Islet of Langerhans (tissue), 1 donor: Measurements from ENCODE around the gene LHX3.

Experiments used
- FAIRE-seq: peaks from one replicate; lab custom pipeline; 2011; peaks lifted over from hg19 to GRCh38; lab: Jason Lieb, UNC

Gene LHX3

GRCh38 chr9:136226680-136227407 lies 21.9 kb upstream of the LHX3 start:
- no peak for FAIRE-seq

DNA sequence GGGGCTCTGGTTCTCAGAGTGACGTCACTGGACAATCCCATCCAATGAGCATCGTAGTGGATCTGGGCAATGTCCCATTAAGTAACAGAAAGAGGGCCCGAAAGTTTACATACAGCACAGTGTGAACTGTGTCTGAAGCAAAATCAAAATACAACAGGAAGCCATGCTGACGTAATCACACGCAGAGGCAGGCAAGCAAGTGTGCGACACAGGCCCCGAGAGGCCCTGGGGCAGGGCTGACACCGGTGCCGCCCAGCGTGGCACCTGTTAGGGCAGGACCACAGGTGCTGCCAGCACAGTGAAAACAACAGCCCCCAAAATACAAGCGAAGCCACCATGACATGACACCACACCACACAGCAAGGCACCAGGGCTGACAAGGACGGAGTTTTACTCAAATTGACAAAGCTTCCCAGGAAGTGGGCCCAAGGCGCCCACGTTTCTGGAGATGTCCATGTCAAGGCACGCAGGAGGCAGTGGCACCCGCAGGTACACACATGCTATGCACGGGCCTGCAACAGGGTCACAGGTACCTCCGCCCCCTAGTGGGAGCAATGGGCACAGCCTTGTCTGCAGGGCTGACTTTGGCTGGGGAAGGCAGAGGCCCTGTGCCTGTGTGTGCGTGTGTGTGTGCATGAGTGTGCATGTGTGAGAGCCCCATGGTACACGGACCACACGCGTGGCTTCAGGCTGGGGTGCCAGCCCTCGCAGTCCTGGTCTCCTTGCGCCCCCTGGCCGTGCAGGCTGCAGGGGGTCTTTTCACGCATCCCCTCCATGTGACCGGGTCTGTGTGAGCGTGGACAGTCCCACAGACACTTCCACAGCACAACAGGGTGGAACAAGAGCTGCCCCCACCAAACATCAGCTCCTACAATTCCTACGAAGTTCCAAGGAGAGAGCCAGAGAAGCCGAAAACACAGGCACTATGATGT lies 21.1 kb upstream of the LHX3 start:
- FAIRE-seq, result no peak

GRCh38 chr9:136225366-136225747 lies 20.4 kb upstream of the LHX3 start:
- FAIRE-seq, result no peak

DNA sequence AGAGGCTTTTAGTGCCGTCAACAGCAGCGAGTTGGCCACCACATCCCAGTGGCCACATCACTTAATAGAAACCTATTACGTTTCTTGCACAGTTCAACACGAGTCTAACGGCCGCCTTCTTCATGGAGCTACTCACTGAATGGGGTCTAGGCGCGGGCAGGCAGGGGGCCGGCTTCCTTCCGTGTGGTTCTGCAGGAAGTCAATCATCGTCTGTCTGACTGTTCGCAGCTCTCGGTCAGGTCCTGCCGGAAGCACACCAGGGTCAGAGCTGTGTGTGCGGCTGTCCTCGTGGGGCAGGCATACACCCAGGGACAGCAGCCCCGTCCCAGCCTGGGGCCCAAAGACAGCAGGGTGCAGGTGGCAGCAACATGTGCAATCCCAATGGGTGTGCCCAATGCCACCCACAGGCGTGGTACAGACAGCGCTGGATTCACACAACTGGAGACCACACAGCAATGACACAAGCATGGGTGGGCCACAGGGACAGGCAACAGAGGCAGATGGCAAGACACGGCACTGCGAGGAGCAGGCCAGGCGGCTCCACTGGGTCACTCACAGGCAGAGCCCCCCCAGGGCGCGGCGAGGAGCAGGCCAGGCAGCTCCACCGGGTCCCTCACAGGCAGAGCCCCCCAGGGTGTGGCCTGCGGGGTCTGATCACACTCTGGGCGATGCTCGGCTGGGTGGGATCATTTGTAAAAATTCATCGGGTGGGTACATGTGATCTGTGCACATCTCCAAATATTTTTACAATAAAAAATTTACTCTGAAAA lies 19.1 kb upstream of the LHX3 start:
- FAIRE-seq, result no peak

DNA sequence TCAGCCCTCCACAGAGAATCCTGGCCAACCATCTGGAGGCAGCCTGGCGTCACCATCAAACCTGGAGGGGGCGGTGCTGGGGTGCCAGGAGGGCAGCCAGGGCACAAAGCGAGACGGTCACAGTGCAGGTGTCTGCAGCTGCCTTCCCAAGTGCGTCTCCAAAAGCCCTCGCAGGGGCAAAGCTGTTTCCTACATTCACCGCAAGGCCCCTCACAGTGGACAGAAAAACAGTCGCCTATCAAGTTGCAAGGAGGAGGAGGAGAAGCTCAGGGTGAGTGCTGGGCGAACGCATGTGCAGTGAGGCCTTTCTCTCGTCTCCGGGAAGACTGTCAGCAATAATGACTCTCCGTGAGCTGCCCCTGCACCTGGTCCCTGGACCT lies 18.0 kb upstream of the LHX3 start:
- no peak for FAIRE-seq

DNA sequence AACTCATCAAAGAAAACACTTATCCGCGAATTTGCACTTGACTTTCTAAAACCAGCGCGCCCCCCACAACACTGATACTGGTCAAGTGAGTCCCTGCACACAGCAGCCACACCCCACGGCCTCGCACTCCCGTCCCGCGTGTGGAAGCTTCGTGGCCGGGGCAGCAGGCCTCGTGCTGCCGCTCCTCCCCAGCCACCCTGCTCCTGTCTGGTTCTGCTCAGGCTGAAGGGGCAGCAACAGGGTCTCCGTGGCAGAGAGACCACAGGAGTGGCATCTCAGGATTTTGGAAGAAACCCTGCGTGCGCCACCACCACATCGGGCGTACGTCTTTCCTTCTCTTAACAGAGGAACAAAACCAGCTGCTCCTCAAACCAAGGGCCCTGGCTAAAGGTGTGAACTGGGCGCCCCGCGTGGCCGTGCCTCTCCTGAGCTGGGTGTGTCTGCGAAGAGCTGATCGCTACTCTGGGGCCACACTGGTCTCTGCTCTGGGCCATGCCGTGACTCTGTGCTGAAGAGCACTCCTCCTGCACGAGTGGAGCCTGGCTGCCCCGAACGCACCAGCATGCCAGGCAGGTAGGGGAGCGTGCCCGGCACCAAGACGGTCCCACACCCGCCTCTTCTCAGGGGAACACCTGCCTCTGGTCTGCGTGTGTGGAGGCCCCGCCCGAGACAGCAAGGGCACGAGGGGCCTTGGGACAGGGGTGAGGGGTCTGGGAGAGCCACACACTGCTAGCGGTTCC lies 17.4 kb upstream of the LHX3 start:
- FAIRE-seq, result no peak

- FAIRE-seq, result no peak
Observed at GRCh38 chr9:136220017-136220729, 15.2 kb upstream of the LHX3 start.

DNA sequence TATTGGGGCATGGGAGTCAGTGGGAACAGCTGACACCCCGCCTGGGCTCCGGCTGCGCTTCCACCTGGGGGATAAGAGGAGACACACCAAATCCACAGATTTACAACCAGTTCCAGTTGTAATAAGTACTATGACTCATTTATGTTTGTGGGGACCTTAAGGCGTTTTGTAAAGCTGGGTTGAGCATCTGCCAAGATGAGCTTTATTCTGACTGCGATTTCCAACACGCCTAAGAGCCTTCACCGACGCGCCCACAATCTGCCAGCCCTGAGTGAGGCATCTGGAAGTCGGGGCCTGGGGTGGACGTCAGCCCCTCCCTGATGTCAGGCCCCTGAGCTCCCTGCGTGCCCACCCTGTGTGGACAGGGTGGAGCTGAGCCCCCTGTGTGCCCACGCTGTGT lies 14.3 kb upstream of the LHX3 start:
- no peak for FAIRE-seq

DNA sequence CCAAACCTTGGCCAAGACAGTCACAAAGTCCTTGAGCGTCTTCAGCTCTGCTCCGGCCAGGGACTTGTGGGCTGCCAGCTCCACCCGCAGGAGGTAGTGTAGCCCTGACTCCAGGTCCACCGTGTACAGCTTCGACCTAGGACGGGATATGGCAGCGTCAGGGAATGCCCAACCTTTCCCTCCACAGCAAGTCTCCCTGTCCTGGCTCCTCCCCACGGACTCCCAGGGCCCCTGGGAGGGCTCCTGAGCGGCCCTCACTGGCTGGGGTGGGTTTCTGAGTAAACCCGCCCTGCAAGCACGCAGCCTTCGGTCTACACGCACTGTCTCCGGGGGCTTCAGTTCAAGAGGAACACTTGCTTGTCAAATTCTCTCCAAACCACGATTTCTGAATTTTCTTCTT lies 13.7 kb upstream of the LHX3 start:
- FAIRE-seq, result no peak

GRCh38 chr9:136218271-136218670 lies 13.3 kb upstream of the LHX3 start:
- FAIRE-seq, result no peak

- no peak for FAIRE-seq
Observed at GRCh38 chr9:136216541-136217244, 11.8 kb upstream of the LHX3 start.

DNA sequence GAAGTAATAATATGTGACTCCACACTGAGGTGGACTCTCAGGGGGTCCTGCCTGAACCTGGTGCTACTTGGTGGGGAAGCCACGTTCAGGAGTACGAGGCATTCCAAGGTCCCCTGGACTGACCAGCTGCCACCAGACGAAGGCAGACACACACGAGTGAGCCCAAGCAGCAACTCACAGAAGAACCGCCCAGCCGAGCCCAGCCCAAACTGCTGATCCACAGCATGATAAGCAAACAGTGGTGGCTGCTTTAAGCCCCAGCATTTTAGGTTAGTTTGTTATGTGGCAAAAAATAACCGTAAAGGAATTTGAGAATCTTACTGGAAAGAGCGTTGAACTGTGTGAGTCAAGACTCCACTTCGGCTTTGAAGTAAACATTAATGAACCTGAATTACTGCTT lies 8.8 kb upstream of the LHX3 start:
- FAIRE-seq, result no peak

- no peak for FAIRE-seq
Observed at GRCh38 chr9:136212345-136212950, 7.5 kb upstream of the LHX3 start.

- no peak for FAIRE-seq
Observed at GRCh38 chr9:136211441-136212344, 6.8 kb upstream of the LHX3 start.

- FAIRE-seq, result no peak
Observed at GRCh38 chr9:136211006-136211405, 6.1 kb upstream of the LHX3 start.

DNA sequence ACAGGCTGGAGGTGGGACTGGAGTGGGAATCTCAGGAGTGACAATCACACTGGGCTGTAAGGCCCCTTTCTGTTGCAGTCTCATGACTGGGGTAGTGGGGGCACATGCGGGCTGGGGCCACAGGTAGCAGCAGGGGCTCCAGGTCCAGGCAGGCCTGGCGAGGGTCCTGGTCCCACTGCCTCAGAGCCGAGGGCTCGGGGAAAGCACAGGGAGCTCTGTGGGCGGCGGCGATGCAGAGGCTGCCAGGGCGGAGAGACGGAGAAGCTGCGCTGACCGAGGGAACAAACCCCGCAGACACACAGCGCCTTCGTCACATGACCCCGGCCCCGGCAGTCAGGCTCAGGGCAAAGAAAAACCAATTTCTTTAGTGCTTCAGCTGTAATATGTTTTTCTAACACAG lies 5.3 kb upstream of the LHX3 start:
- no peak for FAIRE-seq

DNA sequence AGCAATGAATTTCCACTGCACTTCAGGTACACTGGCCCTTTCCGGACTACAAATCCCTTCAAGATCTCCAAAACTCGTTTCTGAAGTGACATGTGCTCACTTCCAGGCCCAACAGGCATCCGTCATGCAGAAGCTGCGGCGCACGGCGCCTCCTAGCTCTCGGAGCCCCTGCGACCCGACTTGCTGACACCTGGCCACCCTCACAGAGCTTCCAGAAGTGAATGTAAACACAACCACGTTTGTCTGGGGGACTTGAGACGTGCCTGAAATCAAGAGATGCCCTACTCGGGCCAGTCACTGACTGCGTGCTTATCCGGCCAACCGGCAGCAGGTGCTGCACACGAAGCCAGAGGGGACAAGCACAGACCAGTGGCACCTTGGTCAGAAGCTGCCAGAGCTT lies 4.9 kb upstream of the LHX3 start:
- no peak for FAIRE-seq

- no peak for FAIRE-seq
Observed at GRCh38 chr9:136209232-136209631, 4.3 kb upstream of the LHX3 start.

DNA sequence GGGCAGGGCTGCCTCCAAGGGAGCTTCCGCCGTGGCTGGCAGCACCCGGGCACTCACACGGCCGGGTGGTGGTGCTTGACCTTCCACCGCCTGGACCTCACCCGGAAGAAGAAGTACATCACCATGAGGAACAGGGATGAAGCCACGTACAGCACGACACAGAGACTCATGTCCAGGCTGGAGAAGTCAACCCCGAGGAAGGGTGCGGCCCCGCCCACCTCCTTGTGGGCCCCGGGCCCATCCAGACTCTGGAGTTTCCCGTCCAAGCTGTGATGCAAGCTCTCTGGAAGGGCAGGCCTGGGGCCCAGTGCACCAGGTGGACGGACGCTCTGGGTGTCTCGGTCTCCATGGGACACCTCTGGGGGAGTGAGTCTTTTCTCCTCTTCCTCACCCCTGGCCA lies 3.7 kb upstream of the LHX3 start:
- no peak for FAIRE-seq
